ENCODE results near the gene KIAA0513. TPM values are rescaled to one million over a fixed set of nuclear protein-coding genes. Genes with fewer than 3 reads are reported as not detected.

Gene KIAA0513
- polyA plus RNA-seq, 1 donor (not counting 4 experiments of a cell fraction or from before 2014, with no cell fraction given) = 3.3 TPM

DNA sequence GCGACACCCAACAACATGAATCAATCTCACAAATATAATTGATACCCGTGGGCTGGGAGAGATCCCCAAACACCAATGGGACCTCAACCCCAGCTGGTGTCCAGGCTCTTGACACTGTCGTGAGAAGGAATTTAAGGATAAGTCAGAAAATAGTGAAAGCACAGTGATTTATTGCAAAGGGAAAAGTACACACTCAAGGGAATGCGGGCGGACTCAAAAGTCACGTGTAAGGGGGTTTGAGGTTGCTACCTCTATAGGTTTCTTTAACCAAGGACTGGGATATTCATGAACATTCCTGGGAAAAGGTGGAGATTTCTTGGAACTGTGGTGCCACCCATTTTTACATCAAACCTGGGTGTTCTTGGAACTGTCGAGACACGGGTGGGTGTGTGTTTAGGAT lies 10.0 kb upstream of the KIAA0513 start:
- no peaks in the 10 kb centered on the region for H3K9me1 ChIP-seq (ENCODE audit: control insufficient read depth, extremely low read depth, insufficient read depth, low read length)

GRCh38 chr16:85018529-85019236 lies 8.9 kb upstream of the KIAA0513 start:
- no peaks in the 10 kb centered on the region for H4K20me1 ChIP-seq (ENCODE audit: control insufficient read depth, extremely low read depth, insufficient read depth, low read length)
- dilution Hi-C loops (cut with MboI; ENCODE audit: extremely low pct_ligation_motif_present, low sequenced_read_pairs) = no loop called here
- peaks cover 4% of the 10 kb centered on the region for H3K4me1 ChIP-seq (ENCODE audit: control insufficient read depth, extremely low read depth, insufficient read depth, low read length)
- DNase-seq (ENCODE audit: low read depth, low spot score) (no peak), FAIRE-seq (no peak)
- H3K36me3 ChIP-seq (ENCODE audit: control insufficient read depth in 2 of 2, extremely low read depth in 1 of 2, insufficient read depth in 2 of 2, low read length in 2 of 2) = no peaks in the 10 kb centered on the region
- no peaks in the 10 kb centered on the region for H3K79me2 ChIP-seq (ENCODE audit: control insufficient read depth, insufficient read depth, low read length)
- no peaks in the 10 kb centered on the region for H3K27me3 ChIP-seq (ENCODE audit: control insufficient read depth, extremely low read depth, insufficient read depth, low read length)
- no peak overlapping the region for H3K27ac ChIP-seq (ENCODE audit: control insufficient read depth, insufficient read depth, low read length)
- H3K9ac ChIP-seq (ENCODE audit: control insufficient read depth, extremely low read depth, insufficient read depth, low read length) = no peak overlapping the region
- TF ChIP-seq, protein P1, sequence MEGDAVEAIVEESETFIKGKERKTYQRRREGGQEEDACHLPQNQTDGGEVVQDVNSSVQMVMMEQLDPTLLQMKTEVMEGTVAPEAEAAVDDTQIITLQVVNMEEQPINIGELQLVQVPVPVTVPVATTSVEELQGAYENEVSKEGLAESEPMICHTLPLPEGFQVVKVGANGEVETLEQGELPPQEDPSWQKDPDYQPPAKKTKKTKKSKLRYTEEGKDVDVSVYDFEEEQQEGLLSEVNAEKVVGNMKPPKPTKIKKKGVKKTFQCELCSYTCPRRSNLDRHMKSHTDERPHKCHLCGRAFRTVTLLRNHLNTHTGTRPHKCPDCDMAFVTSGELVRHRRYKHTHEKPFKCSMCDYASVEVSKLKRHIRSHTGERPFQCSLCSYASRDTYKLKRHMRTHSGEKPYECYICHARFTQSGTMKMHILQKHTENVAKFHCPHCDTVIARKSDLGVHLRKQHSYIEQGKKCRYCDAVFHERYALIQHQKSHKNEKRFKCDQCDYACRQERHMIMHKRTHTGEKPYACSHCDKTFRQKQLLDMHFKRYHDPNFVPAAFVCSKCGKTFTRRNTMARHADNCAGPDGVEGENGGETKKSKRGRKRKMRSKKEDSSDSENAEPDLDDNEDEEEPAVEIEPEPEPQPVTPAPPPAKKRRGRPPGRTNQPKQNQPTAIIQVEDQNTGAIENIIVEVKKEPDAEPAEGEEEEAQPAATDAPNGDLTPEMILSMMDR (optimal IDR thresholded peaks at IDR 0.05 in 1 of 3, IDR thresholded peaks at IDR 0.05 in 1 of 3, conservative IDR thresholded peaks at IDR 0.05 in 1 of 3; ENCODE audit: extremely low read depth in 1 of 3, insufficient read depth in 2 of 3, low read length in 3 of 3) = no peak
- no peak for TF ChIP-seq EZH2 (IDR thresholded peaks at IDR 0.05; ENCODE audit: low read length)
- no peaks in the 10 kb centered on the region for H3K9me1 ChIP-seq (ENCODE audit: control insufficient read depth, extremely low read depth, insufficient read depth, low read length)
- no peak overlapping the region for H3K4me2 ChIP-seq (ENCODE audit: control insufficient read depth, extremely low read depth, insufficient read depth, low read depth, low read length)
- H3K4me3 ChIP-seq (ENCODE audit: control insufficient read depth in 2 of 3, extremely low read depth in 1 of 3, insufficient read depth in 2 of 3, low read depth in 1 of 3, low read length in 3 of 3) = no peak overlapping the region
- no peaks in the 10 kb centered on the region for H3K9me3 ChIP-seq (ENCODE audit: control insufficient read depth, low read depth, low read length)
- no peak overlapping the region for H2AFZ ChIP-seq (ENCODE audit: control insufficient read depth, low read length)

More for the DNA sequence above, 10.0 kb upstream of the KIAA0513 start:
- Histone ChIP-seq H3K27ac (ENCODE audit: control insufficient read depth, insufficient read depth, low read length) (no peak overlapping the region), H4K20me1 (ENCODE audit: control insufficient read depth, extremely low read depth, insufficient read depth, low read length) (no peaks in the 10 kb centered on the region), H3K4me2 (ENCODE audit: control insufficient read depth, extremely low read depth, insufficient read depth, low read depth, low read length) (no peak overlapping the region), H3K4me3 (ENCODE audit: control insufficient read depth in 2 of 3, extremely low read depth in 1 of 3, insufficient read depth in 2 of 3, low read depth in 1 of 3, low read length in 3 of 3) (no peak overlapping the region), H3K36me3 (ENCODE audit: control insufficient read depth in 2 of 2, extremely low read depth in 1 of 2, insufficient read depth in 2 of 2, low read length in 2 of 2) (no peaks in the 10 kb centered on the region), H3K9me3 (ENCODE audit: control insufficient read depth, low read depth, low read length) (no peaks in the 10 kb centered on the region), H3K9ac (ENCODE audit: control insufficient read depth, extremely low read depth, insufficient read depth, low read length) (no peak overlapping the region), H3K4me1 (ENCODE audit: control insufficient read depth, extremely low read depth, insufficient read depth, low read length) (peaks cover 4% of the 10 kb centered on the region), H3K27me3 (ENCODE audit: control insufficient read depth, extremely low read depth, insufficient read depth, low read length) (no peaks in the 10 kb centered on the region), H2AFZ (ENCODE audit: control insufficient read depth, low read length) (no peak overlapping the region), H3K79me2 (ENCODE audit: control insufficient read depth, insufficient read depth, low read length) (no peaks in the 10 kb centered on the region)
- FAIRE-seq (no peak), DNase-seq (ENCODE audit: low read depth, low spot score) (no peak)
- dilution Hi-C loops (cut with MboI; ENCODE audit: extremely low pct_ligation_motif_present, low sequenced_read_pairs) = no loop called here
- TF ChIP-seq, protein P1 (optimal IDR thresholded peaks at IDR 0.05 in 1 of 3, IDR thresholded peaks at IDR 0.05 in 1 of 3, conservative IDR thresholded peaks at IDR 0.05 in 1 of 3; ENCODE audit: extremely low read depth in 1 of 3, insufficient read depth in 2 of 3, low read length in 3 of 3) = no peak
- no peak for TF ChIP-seq EZH2 (IDR thresholded peaks at IDR 0.05; ENCODE audit: low read length)
